Ectodermal cell (in vitro differentiated cells): Measurements from ENCODE around the gene PAX2.

Source experiments
- H3K27ac ChIP-seq: 2 replicates; pipeline ENCODE4 v1.7.0; 2013; ENCODE audit warnings: mild to moderate bottlenecking, low read depth, low read length; ENCODE audit not compliant: insufficient read depth, poor library complexity, severe bottlenecking
- H3K27me3 ChIP-seq: 2 replicates; pipeline ENCODE4 v1.7.0; 2013; ENCODE audit warnings: mild to moderate bottlenecking, low read length; ENCODE audit not compliant: insufficient read depth, control insufficient read depth, poor library complexity, severe bottlenecking
- H3K36me3 ChIP-seq: one replicate; pipeline ENCODE4 v1.7.0; 2013; ENCODE audit warnings: low read length; ENCODE audit not compliant: control insufficient read depth, insufficient read depth
- H3K4me1 ChIP-seq: one replicate; pipeline ENCODE4 v1.7.0; 2013; ENCODE audit warnings: low read length; ENCODE audit not compliant: control insufficient read depth, insufficient read depth
- H3K4me3 ChIP-seq: 2 replicates; pipeline ENCODE4 v1.7.0; 2013; ENCODE audit warnings: low read depth, low read length, control low read depth; ENCODE audit not compliant: insufficient read depth
- H3K9me3 ChIP-seq: 2 replicates; pipeline ENCODE4 v1.7.0; 2013; ENCODE audit warnings: mild to moderate bottlenecking, low read length, moderate library complexity; ENCODE audit not compliant: control insufficient read depth
- WGBS, 2 experiments: methylation state at CpG; one replicate each; pipeline ENCODE4 v1.1.7; 2013; ENCODE audit warnings: missing lambda C conversion rate in 2 of 2; 5-methylcytosine and 5-hydroxymethylcytosine counted together

The PAX2 gene

DNA sequence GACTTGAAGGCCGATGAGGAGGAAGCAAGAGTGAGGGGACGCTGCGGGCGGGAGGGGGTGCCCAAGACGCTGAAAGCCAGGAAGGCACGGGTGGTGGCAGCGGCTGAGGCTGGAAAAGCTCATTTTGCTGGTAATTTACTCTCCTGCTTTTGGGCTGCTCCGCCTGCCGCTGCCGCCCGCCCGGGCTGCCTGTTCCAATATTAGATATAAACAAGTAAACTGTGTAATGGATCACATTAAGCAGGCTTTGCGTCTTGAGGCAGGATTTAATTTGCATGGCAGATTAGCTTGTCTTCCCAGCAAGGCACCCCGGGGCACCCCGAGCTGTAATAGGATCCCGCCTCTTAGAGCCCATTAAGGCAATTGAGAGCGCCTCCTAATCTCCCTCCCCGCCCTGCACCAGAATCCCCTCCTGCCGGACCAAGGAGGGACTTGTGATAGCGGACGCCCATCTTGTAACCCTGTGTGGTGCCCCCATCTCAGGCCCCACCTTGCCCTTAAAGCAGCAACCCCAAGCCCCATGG lies 121.3 kb downstream of the PAX2 start:
- H3K4me1 ChIP-seq: peaks cover 32% of the 10 kb centered on the region
- H3K9me3 ChIP-seq: no peaks in the 10 kb centered on the region
- no peak overlapping the region for H3K27ac ChIP-seq
- 4 to 5% methylated on average over 21 of the region's 21 CpGs for WGBS, 2 experiments
- H3K27me3 ChIP-seq: peaks cover 70% of the 10 kb centered on the region
- H3K4me3 ChIP-seq: no peak overlapping the region
- H3K36me3 ChIP-seq: no peaks in the 10 kb centered on the region

DNA sequence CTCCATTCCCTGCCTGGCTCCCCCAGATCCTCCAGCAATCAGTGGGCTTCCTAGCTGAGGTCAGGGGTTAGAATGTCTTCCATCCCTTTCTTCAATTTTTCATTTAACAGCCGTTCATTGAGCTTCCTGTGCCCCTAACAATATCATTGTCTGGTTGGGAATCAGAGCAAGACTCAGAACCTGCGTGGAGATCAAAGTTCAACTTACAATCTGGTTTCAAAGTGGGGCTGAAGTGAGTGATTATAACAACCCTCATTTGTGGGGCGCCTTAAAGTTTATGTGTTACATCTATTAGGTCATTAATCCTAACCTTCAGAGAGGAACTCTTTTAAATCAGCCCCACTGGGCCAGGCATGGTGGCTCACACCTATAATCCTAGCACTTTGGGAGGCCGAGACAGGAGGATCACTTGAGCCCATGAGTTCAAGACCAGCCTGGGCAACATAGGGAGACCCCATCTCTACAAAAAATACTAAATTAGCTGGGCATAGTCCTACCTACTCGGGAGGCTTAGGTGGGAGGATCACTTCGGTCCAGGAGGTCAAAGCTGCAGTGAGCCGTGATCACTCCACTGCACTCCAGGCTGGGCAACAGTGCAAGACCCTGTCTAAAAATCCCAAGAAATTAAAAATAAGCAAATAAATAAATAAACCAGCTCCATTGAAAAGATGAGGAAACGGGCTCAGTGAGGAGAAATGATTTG lies 122.0 kb downstream of the PAX2 start:
- Histone ChIP-seq H3K4me1 (peaks cover 32% of the 10 kb centered on the region), H3K9me3 (no peaks in the 10 kb centered on the region), H3K27ac (no peak overlapping the region), H3K4me3 (no peak overlapping the region), H3K36me3 (no peaks in the 10 kb centered on the region), H3K27me3 (peaks cover 62% of the 10 kb centered on the region)
- WGBS, 2 experiments: 91% methylated on average over 8 of the region's 8 CpGs

DNA sequence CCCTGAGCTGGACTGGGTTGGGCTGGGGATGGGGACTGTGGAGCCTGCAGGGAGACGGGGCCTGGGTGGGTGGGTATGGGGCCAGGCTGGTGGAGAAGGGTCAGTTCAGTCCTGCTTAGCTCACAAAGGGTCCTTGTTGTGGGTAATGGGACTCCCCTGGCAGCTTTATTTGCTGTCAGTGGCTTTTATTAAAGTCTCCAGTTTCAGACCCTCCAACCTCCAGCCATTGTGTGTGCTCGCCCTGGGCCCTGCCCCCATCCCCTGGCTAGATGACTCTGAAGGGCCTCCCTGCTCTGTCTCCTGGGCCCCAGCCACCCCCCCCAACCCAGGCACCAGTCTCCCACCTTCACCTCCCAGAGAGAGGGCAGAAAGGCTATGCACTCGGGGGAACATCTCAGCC lies 123.0 kb downstream of the PAX2 start:
- H3K4me1 ChIP-seq: peaks cover 42% of the 10 kb centered on the region
- no peak overlapping the region for H3K4me3 ChIP-seq
- no peaks in the 10 kb centered on the region for H3K9me3 ChIP-seq
- peaks cover 67% of the 10 kb centered on the region for H3K27me3 ChIP-seq
- 26 to 32% methylated on average over 3 of the region's 3 CpGs for WGBS, 2 experiments
- H3K36me3 ChIP-seq: no peaks in the 10 kb centered on the region
- H3K27ac ChIP-seq: no peak overlapping the region

DNA sequence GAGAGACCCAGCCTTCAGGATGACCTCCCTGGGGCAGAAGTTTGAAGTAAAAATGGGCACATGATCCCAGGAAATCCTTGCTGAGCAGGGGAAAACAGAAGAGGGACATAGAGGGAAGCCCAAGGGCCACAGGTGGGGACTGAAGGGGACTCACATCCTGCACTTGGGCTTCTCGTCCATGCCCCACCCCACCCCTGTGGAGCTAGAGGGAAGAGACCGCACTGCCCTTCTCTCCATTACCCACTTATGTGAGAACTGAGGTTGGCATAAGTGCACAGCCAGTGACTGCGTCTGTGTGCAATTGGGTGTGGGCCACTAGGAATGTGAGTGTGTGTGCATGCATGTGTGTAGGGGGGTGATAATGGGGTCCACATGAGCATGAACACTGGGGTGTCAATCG lies 124.0 kb downstream of the PAX2 start:
- Histone ChIP-seq H3K27ac (no peak overlapping the region), H3K4me3 (no peak overlapping the region), H3K27me3 (peaks cover 60% of the 10 kb centered on the region), H3K4me1 (peaks cover 52% of the 10 kb centered on the region), H3K9me3 (no peaks in the 10 kb centered on the region), H3K36me3 (no peaks in the 10 kb centered on the region)
- 91 to 94% methylated on average over 4 of the region's 4 CpGs for WGBS, 2 experiments

DNA sequence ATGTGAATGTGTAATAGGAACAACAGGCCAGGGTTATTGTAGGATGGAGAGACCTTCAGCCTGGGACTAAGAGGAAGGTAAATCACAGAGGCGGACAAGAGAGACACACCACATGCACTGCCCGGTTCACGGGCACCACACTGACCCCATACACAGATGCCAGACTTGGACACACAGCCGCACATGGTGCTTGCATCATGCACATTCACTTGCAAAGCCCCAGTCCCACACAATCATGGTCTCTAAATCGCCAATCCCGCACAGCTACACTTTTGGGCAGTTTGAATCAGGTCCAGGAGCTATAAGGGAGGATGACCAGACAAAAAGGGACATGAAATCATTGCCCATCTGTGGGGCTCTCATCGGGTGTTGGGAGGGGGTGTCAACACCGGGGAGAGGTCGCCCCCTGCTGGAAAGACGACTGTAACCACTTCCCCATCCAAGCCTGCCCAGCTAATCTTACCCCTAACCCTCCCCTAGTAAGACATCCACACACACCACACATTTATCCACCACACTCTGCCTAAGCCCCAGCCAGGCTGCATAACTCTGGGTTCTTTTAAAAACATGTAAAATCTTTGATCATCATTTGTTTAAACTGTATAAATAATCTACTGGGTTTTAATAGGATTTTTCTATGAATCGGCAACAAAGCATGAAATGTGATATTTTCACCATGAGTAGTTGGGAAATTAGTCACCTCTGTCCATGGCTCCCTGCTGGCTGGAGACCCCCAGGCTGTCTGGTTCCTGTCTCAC lies 126.8 kb downstream of the PAX2 start:
- WGBS, 2 experiments: 57 to 58% methylated on average over 11 of the region's 11 CpGs

DNA sequence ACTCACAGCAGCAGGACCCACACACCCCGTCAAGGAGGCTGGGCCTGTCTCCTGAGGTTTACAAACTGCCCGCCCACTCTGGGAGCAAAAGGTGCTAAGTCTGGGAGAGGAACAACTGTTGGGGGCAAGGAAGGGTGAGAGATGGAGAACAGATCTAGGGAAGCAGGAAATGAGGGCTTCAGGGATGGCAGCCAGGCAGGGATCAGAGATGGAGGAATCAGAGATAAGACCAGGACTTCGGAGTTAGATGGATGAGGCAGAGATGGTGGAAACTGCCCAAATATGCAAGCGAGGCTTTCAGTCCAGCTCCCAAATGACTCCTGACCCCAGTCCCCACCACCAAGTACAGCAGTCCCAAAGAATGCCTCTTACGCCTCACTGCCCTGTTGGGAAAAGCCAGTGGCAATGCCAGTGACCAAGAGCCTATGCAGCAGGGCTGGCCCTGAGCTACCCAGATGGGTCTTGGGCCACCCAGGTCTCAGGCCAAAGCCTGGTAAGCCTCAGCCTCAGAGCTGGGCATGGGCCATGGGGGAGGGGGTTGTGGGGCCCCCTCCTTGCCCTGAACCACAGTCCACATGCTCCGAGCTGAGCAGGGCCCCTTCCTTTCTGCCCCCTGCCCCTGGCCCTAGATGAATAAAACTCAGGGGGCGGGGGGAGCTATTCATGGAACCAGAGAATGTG lies 127.9 kb downstream of the PAX2 start:
- Histone ChIP-seq H3K9me3 (no peaks in the 10 kb centered on the region), H3K27me3 (peaks cover 34% of the 10 kb centered on the region), H3K4me3 (no peak overlapping the region), H3K4me1 (peaks cover 52% of the 10 kb centered on the region), H3K27ac (no peak overlapping the region), H3K36me3 (no peaks in the 10 kb centered on the region)
- WGBS, 2 experiments: 56 to 65% methylated on average over 7 of the region's 7 CpGs

More for the DNA sequence above, 126.8 kb downstream of the PAX2 start:
- H3K36me3 ChIP-seq: no peaks in the 10 kb centered on the region
- H3K27me3 ChIP-seq: peaks cover 39% of the 10 kb centered on the region
- peaks cover 52% of the 10 kb centered on the region for H3K4me1 ChIP-seq
- no peaks in the 10 kb centered on the region for H3K9me3 ChIP-seq
- H3K4me3 ChIP-seq: no peak overlapping the region
- H3K27ac ChIP-seq: no peak overlapping the region

DNA sequence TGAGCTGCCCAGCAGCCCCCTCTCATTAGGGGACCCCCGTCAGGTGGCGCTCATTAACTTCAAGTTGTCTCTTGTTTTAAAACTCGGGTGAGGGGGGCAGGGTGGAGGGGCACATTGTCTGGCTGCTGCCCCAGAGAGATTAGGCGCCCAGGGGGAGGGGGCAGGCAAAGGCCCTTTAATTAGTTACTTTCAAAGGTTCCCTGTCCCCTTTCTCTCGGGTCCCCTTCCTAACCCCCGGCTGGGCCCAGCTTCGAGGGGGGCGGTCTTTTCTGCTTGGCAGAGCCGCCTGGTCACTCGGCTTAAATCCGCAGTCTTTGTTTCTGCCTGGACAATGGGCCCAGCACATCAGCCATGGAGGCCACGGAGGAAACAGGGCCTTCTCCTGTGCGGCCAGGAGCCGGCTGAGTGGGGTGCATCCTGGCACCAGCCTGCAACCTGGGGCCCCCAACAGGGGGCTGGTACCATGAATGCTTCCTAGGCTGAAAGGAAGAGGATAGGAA lies 128.5 kb downstream of the PAX2 start:
- peaks cover 48% of the 10 kb centered on the region for H3K4me1 ChIP-seq
- no peak overlapping the region for H3K4me3 ChIP-seq
- H3K36me3 ChIP-seq: no peaks in the 10 kb centered on the region
- 7 to 9% methylated on average over 14 of the region's 14 CpGs for WGBS, 2 experiments
- no peak overlapping the region for H3K27ac ChIP-seq
- no peaks in the 10 kb centered on the region for H3K9me3 ChIP-seq
- peaks cover 32% of the 10 kb centered on the region for H3K27me3 ChIP-seq

DNA sequence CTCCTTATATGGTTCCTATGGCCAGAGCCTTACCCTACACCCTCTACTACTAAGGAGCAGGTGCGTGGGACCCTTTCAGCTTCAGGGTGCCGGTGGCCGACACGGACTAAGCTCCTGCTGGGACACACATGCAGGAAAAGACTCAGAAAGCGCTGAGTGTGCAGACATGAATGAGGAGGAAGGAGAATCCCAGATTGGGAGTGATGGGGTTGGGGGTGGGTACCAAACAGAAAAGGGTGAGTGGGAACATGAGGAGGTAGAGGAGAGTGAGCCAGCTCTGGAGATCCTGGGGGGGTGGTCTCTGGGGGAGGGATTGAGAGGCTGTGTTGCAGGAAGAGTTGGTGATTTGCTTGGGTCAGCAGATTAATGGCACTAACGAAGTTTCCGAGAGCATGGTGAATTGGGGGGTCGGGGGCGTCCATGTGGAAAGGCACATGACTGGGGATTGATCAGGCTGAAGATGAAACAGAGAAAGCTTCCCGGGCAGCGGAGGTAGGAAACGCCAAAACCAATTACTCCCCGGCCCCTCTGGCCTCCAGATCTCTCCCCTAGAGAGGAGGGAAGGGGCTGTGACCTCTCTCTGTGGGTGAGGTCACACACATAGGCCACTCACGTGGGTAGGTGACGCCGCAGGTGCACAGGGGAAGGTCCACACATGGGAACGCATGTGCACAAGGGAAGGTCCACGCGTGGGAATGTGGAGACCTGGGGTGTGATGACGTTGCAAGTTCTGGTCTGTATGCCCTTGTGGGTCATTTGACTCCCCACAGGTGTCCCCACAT lies 129.5 kb downstream of the PAX2 start:
- 73 to 80% methylated on average over 20 of the region's 20 CpGs for WGBS, 2 experiments
- Histone ChIP-seq H3K27ac (no peak overlapping the region), H3K9me3 (no peaks in the 10 kb centered on the region), H3K4me3 (no peak overlapping the region), H3K4me1 (peaks cover 44% of the 10 kb centered on the region), H3K36me3 (no peaks in the 10 kb centered on the region), H3K27me3 (peaks cover 29% of the 10 kb centered on the region)

DNA sequence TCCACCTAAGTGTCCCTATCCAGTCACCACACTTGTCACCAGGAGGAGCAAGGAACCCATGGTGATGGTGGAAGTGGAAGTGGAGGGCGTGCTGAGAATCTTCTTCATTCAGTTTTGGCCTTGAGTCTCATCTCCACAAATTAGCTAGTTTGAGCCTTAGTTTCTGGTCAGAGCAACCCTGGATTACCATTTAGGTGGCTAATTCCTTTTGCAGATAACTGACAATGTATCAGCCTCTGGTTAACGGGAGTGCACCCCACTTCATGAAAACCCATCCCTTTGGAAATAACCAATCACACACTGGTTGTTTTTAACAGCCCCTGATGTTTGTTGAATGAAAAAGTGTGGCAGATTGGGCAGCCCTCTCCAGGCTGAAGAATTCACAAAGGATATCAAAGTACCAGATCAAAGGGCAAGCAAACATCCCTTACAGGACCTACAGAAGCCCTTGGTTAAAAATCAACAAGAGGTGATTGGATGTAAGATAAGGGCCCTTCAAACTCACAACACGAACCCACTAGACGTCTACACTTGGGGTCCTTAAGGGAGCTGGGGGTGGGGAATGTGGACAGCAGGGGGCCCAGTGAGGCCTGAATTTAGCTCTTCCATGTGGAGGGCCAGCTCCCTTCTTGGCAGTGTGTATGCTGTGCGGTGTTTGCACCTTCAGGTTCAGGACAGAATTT lies 130.2 kb downstream of the PAX2 start:
- no peak overlapping the region for H3K4me3 ChIP-seq
- no peaks in the 10 kb centered on the region for H3K36me3 ChIP-seq
- H3K9me3 ChIP-seq: no peaks in the 10 kb centered on the region
- 86 to 88% methylated on average over 5 of the region's 5 CpGs for WGBS, 2 experiments
- H3K27me3 ChIP-seq: peaks cover 29% of the 10 kb centered on the region
- no peak overlapping the region for H3K27ac ChIP-seq
- H3K4me1 ChIP-seq: peaks cover 44% of the 10 kb centered on the region
